Stimulated activated CD8-positive, alpha-beta memory T cell treated with anti-CD3 and anti-CD28 coated beads, Interleukin-15, amount 100 ng/mL, for 24 hours (primary cell): Measurements from ENCODE around the gene SEC16B.

Experiments
- DNase-seq: peaks from one replicate; pipeline ENCODE4 v3.0.0-alpha.2; 2020; ENCODE audit warnings: low read depth

Gene SEC16B

GRCh38 chr1:177940682-177941081, 29.2 kb downstream of the SEC16B start:
- DNase-seq = no peak

GRCh38 chr1:177937931-177938330, 31.9 kb downstream of the SEC16B start:
- no peak for DNase-seq

- DNase-seq = no peak
Observed at GRCh38 chr1:177937174-177937770, 32.6 kb downstream of the SEC16B start.

GRCh38 chr1:177935638-177936415, 34.0 kb downstream of the SEC16B start:
- DNase-seq = no peak

DNA sequence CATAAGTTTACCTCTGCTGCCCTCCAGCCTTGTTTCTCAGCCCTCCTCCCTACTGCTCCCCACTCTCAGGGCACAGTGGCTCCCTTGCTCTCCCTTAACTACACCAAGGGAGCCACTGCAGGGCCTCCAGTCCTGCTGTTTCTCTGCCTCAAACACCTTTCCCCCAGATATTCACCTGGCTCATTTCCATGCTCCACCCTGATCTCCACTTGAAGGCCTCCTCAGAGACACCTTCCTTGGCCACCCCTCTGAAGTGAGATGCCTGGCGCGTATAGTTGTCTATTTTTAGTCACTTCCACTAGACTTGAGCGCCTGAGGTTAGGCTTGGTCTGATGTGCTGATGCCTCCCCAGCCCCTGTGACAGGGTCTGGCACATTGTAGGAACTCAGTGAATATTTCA, 34.9 kb downstream of the SEC16B start:
- no peak for DNase-seq

DNA sequence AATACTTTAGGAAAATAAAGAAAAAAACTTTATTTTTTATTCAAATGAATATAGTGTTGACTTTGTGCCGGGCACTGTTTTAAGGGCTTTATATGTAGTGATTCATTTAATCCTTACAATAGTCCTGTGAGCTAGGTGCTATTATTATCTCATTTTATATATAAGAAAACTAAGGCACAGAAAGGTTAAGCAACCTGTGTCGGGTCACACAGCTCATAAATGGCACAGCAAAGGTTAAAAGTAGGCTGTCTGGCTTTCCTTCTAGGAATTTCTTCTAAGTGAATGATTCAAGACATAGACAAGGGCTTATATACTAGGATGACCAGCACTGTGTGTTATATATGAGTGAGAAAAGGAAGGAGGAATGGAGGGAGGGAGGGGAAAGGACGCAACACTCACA, 35.4 kb downstream of the SEC16B start:
- no peak for DNase-seq

GRCh38 chr1:177933881-177934280, 36.0 kb downstream of the SEC16B start:
- DNase-seq = no peak

DNA sequence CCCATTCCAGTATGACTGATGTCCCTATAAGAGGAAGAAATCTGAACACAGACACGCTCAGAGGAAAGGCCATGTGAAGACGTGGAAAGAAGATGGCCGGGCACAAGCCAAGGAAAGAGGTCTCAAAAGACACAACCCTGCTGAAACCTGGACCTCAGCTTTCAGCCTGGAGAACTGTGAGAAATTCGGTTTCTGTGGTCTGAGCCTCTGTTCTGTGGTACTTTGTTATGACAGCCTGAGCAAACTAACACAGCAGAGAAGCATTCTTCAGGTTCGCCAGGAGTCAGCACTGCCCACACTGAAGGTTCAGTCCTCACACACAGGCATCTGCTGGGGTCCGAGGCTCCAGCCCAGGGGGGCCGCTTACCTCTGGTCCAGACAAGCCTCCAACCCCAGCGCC, 37.7 kb downstream of the SEC16B start:
- no peak for DNase-seq

DNA sequence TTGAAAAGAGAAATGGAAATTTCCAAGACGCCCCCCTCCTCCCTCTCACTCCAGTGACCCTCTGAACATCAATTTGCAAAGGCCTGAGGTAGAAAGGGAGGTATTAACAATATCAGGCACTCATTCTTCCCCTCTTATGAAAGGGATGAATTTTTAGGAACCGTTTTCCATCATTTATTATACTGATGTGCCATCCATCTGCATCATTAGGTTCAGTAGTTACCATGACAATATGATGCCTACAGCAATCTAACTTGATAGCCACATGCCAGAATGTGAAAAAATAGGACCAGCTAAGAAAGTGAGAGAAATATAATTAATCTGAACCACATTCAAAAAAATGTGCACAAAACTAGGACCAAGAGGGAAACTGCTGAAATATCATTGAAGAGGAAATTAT, 40.9 kb downstream of the SEC16B start:
- DNase-seq = no peak

- DNase-seq = no peak
Observed at GRCh38 chr1:177928194-177928593, 41.7 kb downstream of the SEC16B start.

DNA sequence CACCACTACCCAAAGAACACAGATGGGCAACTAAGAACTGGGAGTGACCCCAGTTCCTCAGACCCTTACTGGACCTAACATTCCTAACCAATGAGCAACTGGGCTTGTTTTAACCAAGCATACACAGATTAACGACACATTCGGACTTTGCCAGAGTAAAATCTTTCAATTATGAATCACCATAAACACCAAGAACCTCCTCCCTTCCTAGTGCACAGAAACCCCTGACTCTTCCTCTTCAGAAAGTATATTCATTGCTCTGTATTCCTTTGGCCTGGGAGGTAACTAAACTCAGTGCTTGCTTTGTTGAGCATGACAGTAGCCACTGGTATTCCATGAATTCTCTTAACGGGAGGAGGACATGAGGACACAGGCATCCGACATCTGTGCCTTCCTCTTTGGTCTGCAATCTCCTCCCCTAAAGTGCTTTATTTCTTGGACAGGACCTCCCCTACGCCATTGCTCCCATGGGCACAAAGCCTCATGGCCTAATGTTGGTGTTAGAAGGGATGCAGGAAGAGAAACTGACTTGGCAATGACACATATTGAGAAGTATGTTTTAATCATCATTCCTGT, 42.7 kb downstream of the SEC16B start:
- DNase-seq = no peak

DNA sequence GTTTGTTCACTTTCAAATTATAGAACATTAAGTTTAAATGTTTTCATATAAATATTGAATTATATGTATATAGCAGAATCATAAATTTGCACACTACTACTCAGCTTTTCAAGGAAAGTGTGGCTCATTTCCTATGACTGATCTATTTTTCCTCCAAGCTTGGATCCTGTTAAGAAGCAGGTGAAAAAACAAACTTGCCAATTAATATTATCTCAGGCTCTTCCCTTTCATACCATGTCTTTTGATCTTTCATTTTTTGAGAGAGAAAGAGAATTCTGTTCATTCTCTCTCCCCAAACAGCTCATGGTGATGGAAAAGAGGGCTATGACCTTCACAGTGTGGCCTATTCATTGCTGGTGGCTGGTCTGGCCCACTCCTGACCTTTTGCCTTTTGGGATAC, 43.7 kb downstream of the SEC16B start:
- no peak for DNase-seq

- DNase-seq = no peak
Observed at GRCh38 chr1:177925006-177925405, 44.9 kb downstream of the SEC16B start.

GRCh38 chr1:177923441-177923840, 46.4 kb downstream of the SEC16B start:
- no peak for DNase-seq

GRCh38 chr1:177922209-177922608, 47.6 kb downstream of the SEC16B start:
- DNase-seq = no peak

- DNase-seq = no peak
Observed at GRCh38 chr1:177921590-177921989, 48.3 kb downstream of the SEC16B start.

GRCh38 chr1:177920091-177920490, 49.8 kb downstream of the SEC16B start:
- no peak for DNase-seq

- no peak for DNase-seq
Observed at GRCh38 chr1:177915641-177916040, 54.2 kb downstream of the SEC16B start.

DNA sequence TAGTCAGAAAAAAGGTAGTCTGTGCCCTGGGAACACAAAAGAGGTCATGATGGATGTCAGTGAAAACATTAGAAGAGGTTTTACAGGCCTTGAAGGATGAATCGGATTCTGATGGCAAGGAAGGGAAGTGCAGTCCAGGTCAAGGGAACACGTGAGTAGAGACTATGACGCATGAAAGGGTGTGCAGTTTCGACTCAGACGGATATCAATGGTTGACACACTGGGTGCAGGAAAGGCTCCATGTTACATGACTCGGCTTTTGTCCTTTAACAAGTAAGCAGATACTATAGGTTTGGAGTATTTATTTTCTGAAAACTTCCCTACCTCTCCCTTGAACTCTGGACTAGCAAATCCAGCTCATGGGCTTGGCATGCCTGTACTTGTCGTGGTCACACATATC, 55.3 kb downstream of the SEC16B start:
- DNase-seq = no peak

GRCh38 chr1:177913762-177914540, 55.9 kb downstream of the SEC16B start:
- no peak for DNase-seq

DNA sequence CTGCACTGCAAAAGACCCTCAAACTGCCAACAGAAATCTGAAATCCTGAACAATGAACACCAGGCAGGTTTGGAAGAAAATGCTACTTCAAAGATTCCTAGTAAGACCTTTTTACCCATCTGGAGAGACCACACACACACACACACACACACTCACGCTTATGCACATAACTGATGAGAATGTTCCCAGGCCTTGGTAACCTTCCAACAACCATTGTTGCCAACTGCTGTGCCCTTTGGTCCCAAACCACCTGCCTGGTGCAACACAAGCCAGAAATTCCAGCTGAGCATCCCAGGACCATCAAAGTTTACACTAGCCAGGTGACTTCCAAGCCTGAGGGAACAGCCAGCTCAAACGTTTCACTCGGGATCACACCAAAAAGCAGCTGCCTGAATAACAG, 56.9 kb downstream of the SEC16B start:
- DNase-seq = no peak

DNA sequence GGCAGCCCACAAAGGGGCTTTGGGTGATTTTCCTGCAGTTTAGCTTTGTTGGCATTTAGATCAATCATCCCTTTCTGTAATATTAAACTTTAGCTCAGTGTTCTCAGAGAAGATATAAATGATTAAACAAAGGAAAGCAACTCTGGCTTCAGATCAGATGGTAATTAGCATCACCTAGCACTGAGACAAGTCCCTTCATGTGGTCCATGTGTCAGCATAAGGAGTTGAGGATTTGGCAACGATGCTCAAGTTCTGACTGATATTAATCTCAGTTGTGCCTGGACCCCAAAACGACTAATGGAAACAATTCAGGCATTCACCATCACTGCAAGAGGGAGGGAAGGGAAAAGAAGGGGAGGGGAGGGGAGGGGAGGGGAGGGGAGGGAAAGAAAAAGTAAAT, 60.4 kb downstream of the SEC16B start:
- no peak for DNase-seq

- no peak for DNase-seq
Observed at GRCh38 chr1:177907000-177907399, 62.9 kb downstream of the SEC16B start.
